HG03103 (cell line): ENCODE measurements around the gene POMC.
A peak's percentile ranks its signal among the peaks of the same experiment; 100 is the strongest.
"Not testable (repeated sequence)": the region's sequence is repeated elsewhere in the genome, so short reads cannot be mapped to it uniquely, and the experiment has no call there.

Experiments
- ATAC-seq: cut with Tn5 transposase; IDR thresholded peaks from one replicate; pipeline ENCODE4 v1.9.1; 2021; ENCODE audit warnings: low read depth; ENCODE audit not compliant: unreplicated experiment

Gene POMC

DNA sequence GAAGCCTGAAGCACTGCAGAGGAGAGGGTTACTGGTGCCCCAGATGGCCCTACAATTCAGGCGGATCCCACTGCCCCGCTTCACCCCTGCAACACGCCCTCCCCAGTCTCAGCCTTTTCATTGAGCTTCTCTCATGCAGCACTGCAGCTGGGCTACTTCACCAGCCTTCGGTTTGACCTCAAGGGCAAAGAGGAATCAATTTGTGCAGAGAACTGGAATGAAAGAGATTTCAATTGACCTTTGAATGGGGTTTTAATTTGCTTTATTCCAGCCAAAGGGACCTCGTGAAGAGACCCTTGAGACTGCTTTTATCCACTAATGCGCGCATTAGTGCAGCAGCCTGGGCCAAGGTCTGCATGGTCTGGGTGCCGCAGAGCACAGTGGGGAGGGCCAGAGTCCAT is 8.8 kb upstream of the POMC start:
- no peak for ATAC-seq

DNA sequence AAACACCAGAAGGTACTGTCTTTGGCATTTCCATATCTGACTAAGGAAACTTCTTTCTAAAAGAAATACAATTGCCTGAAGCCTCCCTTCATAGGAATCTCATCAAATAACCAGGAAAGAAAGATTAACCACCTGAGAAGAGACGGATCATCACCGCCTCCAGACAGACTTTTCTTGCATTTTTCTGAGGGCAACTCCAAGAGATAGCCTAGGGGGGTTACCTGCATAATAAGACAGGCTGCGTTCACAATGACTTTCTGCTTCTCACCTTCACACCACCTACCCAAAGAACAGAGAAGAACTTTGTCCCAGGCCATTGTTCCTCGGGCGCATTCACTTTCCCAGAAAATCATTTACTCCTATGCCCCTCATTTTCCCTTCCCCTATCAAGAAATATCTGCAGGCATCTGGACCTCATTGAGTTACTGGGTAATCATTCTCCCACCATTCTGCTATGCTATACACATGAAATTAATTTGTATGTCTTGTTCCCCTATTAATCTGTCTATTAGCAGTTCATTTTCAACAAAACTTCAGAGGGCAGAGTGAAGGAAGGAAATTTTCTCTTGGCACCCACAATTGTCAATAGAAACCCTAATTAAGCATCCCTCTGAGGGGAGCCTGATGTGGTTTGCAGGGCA is 8.3 kb upstream of the POMC start:
- ATAC-seq, result no peak

DNA sequence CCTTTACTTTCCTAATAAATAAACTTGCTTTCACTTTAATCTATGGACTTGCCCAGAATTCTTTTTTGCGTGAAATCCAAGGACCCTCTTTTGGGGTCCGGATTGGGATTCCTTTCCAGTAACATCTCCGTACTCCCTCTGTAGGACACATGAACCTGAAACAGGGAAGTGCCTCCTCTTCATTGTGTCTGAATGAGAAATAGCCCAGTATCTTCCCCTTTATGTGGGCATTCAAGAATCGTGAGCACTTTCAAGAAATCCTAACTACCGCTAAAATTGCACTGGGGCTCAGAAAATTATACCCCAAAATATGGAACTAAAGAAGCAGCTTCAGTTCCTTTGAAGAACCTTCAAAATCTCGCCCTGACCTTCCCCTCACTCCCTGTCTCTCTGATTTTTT is 7.8 kb upstream of the POMC start:
- ATAC-seq, result no peak

DNA sequence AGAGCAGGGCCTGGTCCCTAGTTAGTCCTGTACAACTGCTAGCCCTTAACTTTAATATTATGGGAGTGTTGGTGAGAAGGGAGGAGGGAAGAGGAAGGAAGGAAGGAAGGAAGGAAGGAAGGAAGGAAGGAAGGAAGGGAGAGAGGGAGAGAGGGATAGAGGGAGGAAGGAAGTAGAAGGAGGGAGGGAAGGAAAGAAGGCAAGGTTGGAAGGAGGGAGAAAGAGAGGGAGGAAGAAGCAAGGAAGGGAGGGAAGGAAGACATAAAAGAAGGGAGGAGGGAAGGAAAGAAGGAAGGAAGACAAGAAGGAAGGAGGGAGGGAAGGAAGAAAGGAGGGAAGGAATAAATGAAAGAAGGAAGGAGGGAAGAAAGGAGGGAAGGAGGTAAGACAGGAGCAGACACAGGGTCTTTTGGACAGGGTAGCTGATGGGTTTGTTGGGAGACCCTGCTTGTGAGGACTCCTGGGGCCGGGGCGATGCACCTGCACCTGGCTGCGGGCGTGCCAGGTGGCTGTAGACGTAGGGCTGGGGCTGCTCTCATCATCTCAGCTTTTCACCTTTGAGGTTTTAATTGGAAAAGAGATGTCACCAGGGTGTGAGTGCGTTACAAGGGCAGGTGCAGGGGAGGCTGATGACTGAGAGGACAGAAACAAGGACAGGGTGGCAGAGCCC is 5.9 kb upstream of the POMC start:
- no peak for ATAC-seq

DNA sequence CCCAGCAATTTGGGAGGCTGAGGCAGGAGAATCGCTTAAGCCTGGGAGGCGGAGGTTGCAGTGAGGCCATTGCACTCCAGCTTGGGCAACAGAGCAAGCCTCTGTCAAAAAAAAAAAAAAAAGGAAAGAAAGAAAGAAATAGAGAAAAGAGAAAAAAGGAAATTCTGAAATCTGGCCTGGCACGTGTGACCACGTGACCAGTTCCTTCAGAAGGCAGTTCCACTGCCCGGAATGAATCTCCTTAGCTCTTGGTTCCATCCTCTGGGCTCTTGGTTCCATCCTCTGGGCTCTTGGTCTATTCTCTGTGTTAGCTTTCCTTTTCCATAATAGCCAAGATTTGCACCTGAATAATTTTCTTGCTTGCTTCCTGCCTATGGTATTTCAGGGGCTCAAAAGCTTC is 5.3 kb upstream of the POMC start:
- ATAC-seq, result no peak

DNA sequence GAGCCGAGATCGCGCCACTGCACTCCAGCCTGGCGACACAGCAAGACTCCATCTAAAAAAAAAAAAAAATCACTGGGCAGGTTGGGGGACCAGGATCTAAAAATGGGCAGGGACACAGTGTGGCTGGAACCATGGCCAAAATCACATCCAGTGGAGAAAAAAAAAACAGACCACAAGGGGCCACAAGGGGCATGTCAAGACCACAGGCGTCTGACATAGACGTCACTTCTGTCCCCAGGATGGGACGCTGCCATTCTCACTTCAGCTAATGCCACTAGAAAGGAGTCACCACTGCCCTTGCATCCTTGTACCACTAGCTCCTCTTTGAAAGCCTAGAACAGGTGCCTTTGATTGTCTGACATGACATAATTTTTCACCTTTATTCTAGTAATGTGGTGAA is 2.5 kb upstream of the POMC start:
- ATAC-seq, result no peak

DNA sequence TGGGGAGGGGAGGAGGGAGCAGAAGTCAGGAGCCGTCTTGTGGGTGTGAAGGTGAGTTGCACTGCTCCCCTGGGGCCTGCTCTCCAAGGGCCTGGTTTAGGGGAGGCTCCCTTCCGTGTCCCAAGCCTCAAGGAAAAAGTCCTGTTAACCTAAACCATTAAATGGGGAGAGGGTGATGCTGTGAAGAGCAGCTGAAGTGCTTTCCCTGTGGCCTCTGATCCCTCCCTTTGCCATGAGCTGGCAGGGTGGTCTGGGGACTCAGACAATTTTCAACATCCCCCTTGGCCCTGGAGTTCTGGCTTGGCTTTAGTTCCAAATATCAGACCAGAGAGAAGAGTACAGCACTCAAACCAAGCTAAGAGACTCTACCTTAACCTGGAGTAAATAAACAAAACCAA is 692 bp upstream of the POMC start:
- no peak for ATAC-seq

DNA sequence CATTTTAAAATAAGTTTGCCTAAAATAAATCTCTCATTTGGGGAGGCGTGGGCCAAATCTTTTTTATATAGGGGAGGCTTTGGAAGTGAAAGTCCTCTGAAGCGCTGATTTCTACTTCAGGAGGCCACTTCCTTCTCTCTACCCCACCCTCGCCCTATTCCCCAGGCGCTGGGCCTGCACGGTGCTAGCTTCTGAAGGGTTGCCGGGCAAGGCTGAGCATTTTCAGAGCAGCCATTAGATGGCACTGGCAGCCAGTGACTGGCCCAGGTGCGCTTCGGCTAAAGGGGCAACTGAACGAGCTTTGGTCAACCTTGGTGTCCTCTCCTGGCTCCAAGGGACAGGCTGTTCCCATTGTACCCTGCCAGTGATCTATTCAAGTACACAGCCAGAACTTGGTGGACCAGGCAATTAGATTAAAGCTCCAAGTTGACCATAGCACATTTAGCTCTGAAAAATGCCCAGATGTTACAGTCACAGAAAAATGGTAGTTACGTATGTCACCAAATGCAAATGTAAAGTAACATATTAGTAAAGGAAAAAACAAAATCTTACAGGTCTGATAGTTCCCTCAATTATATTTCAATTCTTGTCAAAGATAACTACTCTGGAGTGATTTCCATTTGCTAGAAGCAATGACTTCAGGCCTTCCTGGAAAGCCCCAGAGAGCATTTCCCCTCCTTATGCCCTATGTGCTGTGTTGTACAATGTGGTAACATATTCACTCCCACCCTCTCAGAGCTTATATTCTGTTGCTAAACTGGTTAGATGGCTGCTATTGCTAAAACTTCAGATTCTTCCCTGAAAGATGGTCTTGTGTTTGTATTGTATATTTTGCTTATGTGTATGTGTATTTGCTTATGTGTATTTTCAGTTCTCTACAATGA is 2.1 kb downstream of the POMC start:
- peak; percentile 83 for ATAC-seq

DNA sequence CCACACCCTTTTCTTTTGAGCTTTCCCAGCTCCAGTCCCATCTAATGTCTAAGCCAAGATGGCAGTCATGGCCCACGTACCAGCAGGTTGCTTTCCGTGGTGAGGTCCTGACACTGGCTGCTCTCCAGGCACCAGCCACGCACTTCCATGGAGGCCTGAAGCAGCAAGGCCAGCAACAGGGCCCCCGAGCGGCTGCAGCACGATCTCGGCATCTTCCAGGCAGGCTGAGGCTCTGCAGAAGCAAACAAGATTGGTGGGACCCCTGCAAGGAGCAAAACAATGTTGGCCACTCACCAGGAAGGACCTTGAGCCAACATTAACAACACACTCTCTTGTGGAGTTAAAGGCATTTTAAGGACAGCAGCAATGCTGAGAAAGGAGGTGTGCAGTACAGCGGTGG is 3.8 kb downstream of the POMC start:
- ATAC-seq, result no peak

DNA sequence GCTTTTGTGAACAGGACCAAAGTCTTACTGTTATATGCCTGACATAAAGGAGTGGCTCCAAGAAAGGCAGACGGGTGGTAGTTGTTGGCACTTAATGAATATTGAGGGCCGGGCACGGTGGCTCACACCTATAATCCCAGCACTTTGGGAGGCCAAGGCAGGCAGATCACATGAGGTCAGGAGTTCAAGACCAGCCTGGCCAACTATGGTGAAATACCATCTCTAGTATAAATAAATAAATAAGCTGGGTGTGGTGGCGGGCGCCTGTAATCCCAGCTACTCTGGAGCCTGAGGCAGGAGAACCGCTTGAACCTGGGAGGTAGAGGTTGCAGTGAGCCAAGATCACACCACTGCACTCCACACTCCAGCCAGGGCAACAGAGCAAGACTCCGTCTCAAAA is 6.3 kb downstream of the POMC start:
- not testable (repeated sequence) for ATAC-seq

DNA sequence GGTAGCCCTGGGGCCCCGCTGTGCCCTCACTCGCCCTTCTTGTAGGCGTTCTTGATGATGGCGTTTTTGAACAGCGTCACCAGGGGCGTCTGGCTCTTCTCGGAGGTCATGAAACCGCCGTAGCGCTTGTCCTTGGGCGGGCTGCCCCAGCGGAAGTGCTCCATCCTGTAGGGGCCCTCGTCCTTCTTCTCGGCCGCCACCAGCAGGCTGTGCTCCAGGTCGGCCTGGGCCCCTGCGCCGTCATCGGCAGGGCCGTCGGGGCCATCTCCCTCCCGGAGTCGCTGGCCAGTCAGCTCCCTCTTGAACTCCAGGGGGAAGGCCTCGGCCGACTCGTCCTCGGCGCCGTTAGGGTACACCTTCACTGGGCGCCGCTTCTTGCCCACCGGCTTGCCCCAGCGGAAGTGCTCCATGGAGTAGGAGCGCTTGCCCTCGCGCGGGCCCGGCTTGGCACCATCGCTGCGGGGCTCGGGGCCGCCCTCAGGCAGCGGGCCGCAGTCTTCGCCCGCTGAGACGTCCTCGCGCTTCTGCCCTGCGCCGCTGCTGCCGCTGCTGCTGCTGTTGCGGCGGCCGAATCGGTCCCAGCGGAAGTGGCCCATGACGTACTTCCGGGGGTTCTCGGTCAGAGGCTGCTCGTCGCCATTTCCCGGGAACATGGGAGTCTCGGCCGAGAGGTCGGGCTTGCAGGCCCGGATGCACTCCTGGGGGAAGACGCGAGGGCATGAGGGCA is 7.2 kb downstream of the POMC start:
- no peak for ATAC-seq

DNA sequence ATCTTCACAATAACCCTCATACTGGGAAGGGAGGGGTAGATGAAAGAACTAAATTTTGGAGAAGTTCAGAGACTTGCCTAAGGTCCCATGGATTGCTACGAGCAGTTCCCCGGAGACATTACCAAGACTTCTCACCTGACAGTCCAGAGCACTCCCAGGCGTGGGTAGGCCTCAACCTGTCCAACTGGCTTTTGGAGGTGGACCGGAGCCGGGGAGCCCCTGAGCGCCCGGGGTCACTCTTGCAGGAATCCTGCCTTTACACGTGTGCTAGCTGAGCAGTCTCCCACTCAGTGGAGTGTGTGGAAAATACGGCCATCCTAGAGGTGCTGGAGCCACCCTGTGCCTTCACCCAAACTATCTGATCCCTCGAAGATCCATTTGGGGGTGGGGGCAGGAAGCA is 8.0 kb downstream of the POMC start:
- ATAC-seq, result no peak

DNA sequence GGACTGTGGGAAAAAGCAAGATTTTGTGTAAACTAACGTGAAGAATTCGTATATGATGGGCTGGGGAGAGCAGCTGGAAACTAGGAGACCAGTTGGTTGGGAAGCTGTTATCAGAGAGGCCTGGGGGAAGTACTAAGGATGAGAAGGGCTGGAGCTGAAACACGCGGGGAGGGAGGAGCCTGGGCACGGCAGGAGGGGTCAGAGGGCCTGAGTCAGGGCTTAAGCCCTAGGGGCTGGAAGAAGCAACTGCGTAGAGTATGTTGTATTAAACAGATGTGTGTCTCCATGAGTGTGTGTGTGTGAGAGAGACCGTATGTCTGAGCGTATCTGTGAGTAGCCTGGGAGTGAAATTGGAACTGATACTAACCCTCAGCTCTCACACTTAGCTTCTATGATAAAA is 8.4 kb downstream of the POMC start:
- ATAC-seq, result no peak

DNA sequence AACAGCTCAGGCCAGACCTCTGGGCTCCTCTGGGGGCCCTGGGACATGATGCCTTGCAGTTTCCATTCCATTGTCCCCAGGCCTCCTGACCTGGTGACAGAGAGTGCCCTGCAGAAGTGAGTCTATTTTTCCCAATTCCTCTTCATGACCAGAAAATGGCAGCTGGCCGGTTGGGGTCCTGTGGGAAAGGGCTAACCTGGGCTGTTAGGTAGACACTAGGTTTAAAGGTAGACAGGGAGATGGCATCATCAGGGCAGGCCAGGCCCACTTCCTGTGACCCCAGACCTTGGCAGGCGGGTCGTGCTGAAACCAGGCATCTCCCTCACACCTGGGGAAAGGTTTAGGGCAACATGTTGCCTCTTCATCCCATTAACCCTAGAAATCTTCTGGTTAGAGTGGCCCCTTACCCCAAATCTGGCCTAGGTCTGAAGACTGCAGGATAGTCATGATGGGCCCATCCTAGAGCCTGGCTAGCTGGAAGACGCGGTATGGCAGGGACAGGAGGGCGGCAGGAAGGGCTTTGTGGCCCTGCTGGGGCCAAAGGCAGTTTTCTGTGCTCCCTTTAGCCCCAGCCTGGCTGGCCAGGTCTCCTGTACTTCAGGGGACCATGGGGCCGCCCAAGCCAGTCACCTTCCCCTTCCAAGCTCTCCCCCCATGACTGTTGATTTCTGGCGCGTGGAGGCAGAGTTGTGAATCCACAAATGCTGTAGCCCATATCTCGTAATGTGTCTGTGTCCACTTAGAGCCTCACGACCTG is 10.1 kb downstream of the POMC start:
- ATAC-seq, result no peak

DNA sequence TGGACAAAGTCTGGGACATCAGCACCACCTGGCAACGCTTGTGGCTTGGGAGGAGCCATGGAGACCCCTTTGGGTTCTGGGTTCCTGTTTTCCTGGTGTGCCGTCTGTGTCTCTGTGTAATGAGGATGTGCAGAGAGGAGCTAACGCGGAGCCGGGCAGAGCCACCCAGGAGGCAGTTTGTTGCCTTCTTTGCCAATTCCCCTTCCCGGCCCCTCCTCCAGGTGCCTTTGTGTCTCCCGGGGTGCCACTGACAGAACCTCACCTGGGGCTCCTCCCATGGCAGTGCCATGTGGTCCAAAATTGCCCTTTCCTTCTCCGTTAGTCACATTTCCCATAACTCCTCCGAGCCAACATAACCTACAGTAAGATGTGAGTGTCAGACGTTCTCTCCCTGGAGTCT is 13.0 kb downstream of the POMC start:
- no peak for ATAC-seq

DNA sequence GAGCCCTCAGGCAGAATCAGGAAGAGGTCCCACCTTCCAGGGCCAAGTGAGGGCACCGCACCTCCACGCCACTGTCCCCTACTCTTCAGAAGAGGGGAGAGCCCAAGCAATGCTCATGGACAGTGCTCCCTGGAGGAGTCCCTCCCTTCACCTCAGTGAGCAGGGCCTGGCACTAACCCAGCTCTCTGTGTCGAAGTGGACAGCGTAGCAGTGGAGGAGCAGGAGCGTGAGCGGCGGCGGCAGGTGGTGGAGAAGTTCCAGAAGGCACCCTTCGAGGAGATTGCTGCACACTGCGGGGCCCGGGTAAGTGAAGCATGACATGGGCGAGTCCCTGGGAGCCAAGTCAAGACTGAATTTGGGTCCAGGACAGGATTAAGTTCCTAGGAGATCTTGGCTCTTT is 16.7 kb downstream of the POMC start:
- ATAC-seq, result no peak

DNA sequence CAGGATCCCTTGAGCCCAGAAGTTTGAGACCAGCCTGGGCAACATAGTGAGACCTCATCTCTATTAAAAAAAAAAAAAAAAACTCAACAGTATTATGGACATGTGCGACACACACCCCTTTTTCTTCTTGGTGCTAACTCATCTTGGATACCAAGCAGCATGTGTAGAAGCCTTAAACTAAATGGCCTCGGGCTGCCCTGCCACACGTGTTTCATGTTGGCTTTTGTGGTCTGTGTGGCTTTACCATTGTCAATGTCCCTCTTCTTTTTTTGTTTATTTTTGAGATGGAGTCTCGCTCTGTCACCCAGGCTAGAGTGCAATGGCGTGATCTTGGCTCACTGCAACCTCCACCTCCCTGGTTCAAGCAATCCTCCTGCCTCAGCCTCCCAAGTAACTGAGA is 17.4 kb downstream of the POMC start:
- ATAC-seq, result not testable (repeated sequence)

DNA sequence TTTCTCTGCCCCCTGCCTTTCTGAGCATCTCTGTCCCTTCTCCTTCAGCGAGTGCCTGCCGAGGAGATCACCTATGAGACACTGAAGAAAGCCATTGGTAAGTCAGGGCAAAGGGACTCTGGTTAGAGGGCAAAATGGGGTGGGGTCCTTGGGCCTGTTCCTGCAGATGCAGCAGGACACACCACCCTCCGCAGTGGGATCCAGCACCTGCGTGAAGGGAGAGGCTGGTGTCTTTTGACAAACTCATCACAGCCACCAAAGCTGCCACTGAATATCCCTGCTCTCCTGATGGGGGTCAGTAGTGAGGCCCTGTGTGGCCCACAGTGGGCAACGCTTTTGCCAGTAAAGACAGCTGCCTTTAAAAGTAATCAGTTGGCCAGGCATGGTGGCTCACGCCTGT is 18.7 kb downstream of the POMC start:
- ATAC-seq, result no peak

DNA sequence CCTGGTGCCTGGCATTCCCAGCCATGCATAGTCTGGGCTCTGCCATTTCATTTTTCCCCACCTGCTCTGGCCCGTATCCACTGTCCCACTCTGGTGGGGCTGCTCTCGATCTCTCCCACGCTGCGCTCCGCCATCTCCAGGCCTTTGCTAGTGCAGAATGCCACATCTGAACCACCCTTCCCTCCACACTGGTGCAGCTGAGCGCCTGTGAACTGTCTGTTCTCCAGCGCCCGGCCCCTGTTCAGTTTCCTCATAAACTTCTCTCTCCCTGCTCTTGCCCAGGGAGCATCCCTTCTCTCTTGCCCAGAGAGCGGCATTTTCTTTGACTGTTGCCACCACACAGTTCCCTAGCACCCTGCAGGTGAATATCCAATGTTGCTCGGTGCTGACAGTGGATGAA is 21.5 kb downstream of the POMC start:
- ATAC-seq, result no peak

DNA sequence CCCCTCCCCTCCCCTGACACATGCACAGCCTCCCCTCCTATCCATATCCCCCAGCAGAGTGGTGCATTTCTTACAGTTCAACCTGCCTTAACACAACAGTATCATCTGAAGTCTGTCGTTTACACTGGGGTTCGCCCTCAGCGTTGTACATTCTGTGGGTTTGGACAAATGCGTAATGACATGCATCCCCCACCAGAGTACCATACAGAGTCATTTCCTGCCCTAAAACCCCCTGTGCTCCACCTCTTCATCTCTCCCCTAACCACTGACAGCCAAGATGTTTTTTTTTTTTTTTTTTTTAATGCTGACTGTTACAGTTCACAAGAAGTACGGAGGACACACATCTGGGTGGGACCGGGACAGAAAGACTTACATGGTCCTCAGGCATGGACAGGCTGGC is 22.6 kb downstream of the POMC start:
- no peak for ATAC-seq
